A375 (cell line): ENCODE data around the gene KLK15. TPM values are rescaled to one million over a fixed set of nuclear protein-coding genes. Genes with fewer than 3 reads are reported as not detected.

ENCODE experiments used
- small RNA-seq: library from RNA; depleted of rRNA; stranded (forward); fragments of <200 nt; gene quantifications from one replicate; pipeline ENCODE3, GENCODE V24; 2014
- total RNA-seq: library from RNA; depleted of rRNA; stranded (reverse); fragments of >200 nt; shearing (Covaris generic); gene quantifications from 2 replicates; pipeline ENCODE4 v1.2.3, GENCODE V29; 2014; rRNA removed

KLK15 gene, protein sequence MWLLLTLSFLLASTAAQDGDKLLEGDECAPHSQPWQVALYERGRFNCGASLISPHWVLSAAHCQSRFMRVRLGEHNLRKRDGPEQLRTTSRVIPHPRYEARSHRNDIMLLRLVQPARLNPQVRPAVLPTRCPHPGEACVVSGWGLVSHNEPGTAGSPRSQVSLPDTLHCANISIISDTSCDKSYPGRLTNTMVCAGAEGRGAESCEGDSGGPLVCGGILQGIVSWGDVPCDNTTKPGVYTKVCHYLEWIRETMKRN
- not detected in 2 replicates for total RNA-seq

DNA sequence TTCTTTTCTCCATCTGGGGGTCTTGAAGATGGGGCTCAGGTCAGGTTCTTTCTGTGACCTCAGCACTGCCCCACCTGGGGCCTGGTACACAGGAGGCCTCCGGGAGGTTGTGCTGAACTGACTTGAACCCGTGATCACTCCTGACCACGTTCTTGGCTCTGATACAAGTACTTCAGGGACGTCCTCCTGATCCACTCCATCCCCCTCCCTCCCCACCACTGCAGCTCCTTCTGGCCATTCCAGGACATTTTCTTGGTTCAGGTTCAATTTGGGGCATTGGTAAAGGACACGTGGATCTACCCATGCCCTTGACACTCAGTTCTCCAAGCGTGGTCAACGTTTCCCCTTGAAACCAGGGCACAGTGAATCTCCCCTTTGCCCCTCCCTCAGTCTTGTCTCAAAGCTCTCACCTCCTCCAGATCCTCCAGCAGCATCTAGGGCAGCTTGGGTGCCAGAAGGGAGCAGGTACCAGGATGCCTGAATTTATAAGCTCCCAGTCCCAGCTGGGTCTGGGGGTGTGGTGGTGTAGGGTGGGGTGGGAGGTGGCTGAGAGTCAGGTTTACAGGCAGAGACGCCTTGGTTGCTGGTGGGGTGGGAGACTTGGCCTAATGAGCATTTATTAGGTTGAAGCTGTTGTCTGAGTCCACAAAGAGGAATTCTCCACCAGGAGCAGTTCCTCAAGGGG is at the start of gene KLK15:
Gene KLK15, minus strand, starts transcription at position 458 of the 685 bp plus-strand sequence. CDS start 2,082 bp downstream, outside the sequence.

GRCh38 chr19:50873056-50873455 is 39.7 kb upstream of the KLK15 start, which contains the start of gene KLK2:
Gene KLK2 (plus strand): TSS chr19:50873439. CDS start chr19:50873474, 35 bp downstream.

DNA sequence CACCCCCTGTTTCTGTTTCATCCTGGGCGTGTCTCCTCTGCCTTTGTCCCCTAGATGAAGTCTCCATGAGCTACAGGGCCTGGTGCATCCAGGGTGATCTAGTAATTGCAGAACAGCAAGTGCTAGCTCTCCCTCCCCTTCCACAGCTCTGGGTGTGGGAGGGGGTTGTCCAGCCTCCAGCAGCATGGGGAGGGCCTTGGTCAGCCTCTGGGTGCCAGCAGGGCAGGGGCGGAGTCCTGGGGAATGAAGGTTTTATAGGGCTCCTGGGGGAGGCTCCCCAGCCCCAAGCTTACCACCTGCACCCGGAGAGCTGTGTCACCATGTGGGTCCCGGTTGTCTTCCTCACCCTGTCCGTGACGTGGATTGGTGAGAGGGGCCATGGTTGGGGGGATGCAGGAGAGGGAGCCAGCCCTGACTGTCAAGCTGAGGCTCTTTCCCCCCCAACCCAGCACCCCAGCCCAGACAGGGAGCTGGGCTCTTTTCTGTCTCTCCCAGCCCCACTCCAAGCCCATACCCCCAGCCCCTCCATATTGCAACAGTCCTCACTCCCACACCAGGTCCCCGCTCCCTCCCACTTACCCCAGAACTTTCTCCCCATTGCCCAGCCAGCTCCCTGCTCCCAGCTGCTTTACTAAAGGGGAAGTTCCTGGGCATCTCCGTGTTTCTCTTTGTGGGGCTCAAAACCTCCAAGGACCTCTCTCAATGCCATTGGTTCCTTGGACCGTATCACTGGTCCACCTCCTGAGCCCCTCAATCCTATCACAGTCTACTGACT is 21.4 kb upstream of the KLK15 start, which contains the start of gene KLK3:
Gene KLK3, plus strand, starts transcription at position 280 of the 775 bp plus-strand sequence. Its CDS starts 41 bp downstream, at position 321.

DNA sequence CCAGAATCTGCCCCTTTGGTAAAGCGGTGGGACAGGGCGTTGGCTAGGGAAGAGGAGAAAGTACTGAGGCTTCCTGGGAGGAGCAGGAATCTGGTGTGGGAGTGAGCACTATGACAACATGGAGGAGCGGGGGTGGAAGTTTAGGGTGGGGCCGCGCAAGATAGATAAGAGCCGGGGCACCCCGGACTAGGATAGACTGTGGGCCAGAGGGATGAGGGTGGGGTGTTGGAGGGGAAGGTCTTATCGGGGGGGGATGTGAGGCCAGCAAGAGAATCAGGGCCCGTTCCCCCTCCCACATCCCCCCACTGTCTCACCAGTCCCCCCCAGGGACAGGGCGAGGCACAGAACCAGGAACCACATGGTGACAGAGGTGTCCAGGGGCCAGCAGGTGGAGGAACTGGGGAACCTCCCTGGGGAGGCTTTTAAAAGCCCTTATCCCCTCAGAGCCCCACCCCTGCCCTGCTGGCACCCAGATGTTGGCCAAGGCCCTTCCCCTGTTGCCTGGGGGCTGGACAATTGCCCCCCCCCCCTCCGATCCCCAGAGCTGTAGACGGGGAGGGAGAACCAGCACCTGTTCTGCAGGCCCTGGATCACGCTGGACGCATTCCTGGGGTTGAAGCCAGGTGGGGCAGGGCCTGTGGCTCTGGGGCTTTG is 9.9 kb downstream of the KLK15 start, which contains the start of gene KLK1:
Gene KLK1, minus strand, starts transcription at position 399 of the 654 bp plus-strand sequence. Its CDS starts 39 bp downstream, at position 360.

GRCh38 chr19:50790396-50790795 is 43.0 kb downstream of the KLK15 start, which contains the start of gene ACP4:
Gene ACP4 (plus strand): TSS chr19:50790415. CDS start chr19:50790415, 0 bp downstream.

Small RNA genes within 50 kb of the gene (small RNA-seq; reads per million reads assigned to genes)
- 196 reads per million, percentile 97 among the genes with 10 or more reads in this experiment for gene SNORD88A
- gene SNORD88B, result not detected
- not detected for gene SNORD88C

Other genes with a start within 250 kb of the KLK15 start
- gene SYT3, start 193.7 kb downstream of the KLK15 start, total RNA-seq, result 0.60 and 0.61 TPM in 2 replicates
- 5.2 and 13.8 TPM in 2 replicates for gene C19orf81, start 184.1 kb downstream of the KLK15 start, total RNA-seq
- gene SHANK1, start 113.8 kb downstream of the KLK15 start, total RNA-seq, result 0.77 and 1.4 TPM in 2 replicates
- 17.3 and 17.7 TPM in 2 replicates for gene CLEC11A, start 110.2 kb downstream of the KLK15 start, total RNA-seq
- not detected in 2 replicates for gene GPR32, start 63.1 kb downstream of the KLK15 start, total RNA-seq
- not detected in 2 replicates for gene ACP4, start 43.2 kb downstream of the KLK15 start, total RNA-seq
- not detected in 2 replicates for gene KLK1, start 9.8 kb downstream of the KLK15 start, total RNA-seq
- not detected in 2 replicates for gene KLK3, start 21.3 kb upstream of the KLK15 start, total RNA-seq
- 0.50 and 1.5 TPM in 2 replicates for gene KLK2, start 39.9 kb upstream of the KLK15 start, total RNA-seq
- gene KLK4, start 77.8 kb upstream of the KLK15 start, total RNA-seq, result not detected in 2 replicates
- not detected in 2 replicates for gene KLK5, start 119.5 kb upstream of the KLK15 start, total RNA-seq
- 0.94 and 1.6 TPM in 2 replicates for gene KLK6, start 136.0 kb upstream of the KLK15 start, total RNA-seq
- gene KLK7, start 150.3 kb upstream of the KLK15 start, total RNA-seq, result not detected in 2 replicates
- not detected in 2 replicates for gene KLK8, start 168.0 kb upstream of the KLK15 start, total RNA-seq
- gene KLK10, start 186.1 kb upstream of the KLK15 start, total RNA-seq, result not detected in 2 replicates
- gene KLK11, start 193.0 kb upstream of the KLK15 start, total RNA-seq, result not detected in 2 replicates
- gene KLK12, start 201.4 kb upstream of the KLK15 start, total RNA-seq, result not detected in 2 replicates
- gene KLK13, start 231.5 kb upstream of the KLK15 start, total RNA-seq, result not detected in 2 replicates
- 0.85 TPM in 1 of 2 replicates, not detected in the other for gene KLK14, start 249.3 kb upstream of the KLK15 start, total RNA-seq